B cell (primary cell): Measurements from ENCODE around the gene METTL3.

Experiments used
- EZH2 ChIP-seq: IDR thresholded peaks from 2 replicates; pipeline ENCODE4 v1.6.1; 2012; ENCODE audit warnings: borderline replicate concordance, low read depth, mild to moderate bottlenecking, moderate library complexity, low read length; ENCODE audit not compliant: insufficient read depth, poor library complexity, severe bottlenecking
- TF ChIP-seq, protein P1 (sequence below): fragments of 200-600 bp; IDR thresholded peaks from one replicate; pipeline ENCODE4 v1.8.0; 2022; ENCODE audit warnings: antibody characterized with exemption, mild to moderate bottlenecking

DNA sequence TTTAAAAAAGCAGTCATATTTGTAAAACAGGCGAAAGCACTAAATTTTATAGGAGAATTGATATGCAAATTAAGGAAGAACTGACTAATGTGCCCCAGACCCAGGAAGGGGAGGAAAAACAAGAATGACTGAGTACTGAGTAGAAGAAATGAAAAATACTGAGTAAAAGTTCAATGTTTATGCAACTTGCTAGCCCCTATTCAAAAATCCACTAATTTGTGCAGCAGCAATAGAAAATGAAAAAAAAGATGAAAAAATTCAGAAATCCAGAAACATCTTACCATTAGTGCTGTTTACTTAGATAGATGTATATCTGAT is 61.3 kb downstream of the METTL3 start:
- TF ChIP-seq, protein P1, sequence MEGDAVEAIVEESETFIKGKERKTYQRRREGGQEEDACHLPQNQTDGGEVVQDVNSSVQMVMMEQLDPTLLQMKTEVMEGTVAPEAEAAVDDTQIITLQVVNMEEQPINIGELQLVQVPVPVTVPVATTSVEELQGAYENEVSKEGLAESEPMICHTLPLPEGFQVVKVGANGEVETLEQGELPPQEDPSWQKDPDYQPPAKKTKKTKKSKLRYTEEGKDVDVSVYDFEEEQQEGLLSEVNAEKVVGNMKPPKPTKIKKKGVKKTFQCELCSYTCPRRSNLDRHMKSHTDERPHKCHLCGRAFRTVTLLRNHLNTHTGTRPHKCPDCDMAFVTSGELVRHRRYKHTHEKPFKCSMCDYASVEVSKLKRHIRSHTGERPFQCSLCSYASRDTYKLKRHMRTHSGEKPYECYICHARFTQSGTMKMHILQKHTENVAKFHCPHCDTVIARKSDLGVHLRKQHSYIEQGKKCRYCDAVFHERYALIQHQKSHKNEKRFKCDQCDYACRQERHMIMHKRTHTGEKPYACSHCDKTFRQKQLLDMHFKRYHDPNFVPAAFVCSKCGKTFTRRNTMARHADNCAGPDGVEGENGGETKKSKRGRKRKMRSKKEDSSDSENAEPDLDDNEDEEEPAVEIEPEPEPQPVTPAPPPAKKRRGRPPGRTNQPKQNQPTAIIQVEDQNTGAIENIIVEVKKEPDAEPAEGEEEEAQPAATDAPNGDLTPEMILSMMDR = no peak
- TF ChIP-seq EZH2 = no peak
